GM15510 (cell line): ENCODE data around the gene BTNL9.

Experiments
- POLR2A ChIP-seq: IDR thresholded peaks from 3 replicates; pipeline ENCODE4 v1.6.1; 2011; ENCODE audit warnings: borderline replicate concordance; ENCODE audit not compliant: insufficient read length; ENCODE audit errors: extremely low read depth

BTNL9 gene

GRCh38 chr5:181054871-181055459 is 14.9 kb downstream of the BTNL9 start:
- no peak for TF ChIP-seq POLR2A

DNA sequence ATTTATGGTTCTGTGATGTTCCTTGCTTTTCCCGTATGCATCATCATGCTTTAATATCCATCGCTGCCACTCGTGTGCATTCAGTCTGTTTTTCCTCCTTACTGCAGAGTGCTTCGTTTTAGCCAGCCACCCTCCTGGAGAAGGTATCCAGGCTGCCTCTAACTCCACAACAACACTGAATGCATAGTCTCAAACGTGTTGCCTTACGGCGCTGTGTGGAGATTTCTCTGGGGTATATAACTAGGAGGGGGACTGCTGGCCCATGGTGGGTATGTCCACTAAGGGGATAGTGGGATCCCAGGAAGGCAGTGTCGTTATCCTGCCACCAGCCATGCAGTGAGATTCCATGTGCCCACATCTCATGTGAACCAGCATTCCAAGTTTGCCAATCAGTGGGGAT is 16.4 kb downstream of the BTNL9 start:
- no peak for TF ChIP-seq POLR2A

- no peak for TF ChIP-seq POLR2A
Observed at GRCh38 chr5:181058321-181058720, 18.3 kb downstream of the BTNL9 start.

GRCh38 chr5:181058786-181059296 is 18.8 kb downstream of the BTNL9 start:
- no peak for TF ChIP-seq POLR2A

DNA sequence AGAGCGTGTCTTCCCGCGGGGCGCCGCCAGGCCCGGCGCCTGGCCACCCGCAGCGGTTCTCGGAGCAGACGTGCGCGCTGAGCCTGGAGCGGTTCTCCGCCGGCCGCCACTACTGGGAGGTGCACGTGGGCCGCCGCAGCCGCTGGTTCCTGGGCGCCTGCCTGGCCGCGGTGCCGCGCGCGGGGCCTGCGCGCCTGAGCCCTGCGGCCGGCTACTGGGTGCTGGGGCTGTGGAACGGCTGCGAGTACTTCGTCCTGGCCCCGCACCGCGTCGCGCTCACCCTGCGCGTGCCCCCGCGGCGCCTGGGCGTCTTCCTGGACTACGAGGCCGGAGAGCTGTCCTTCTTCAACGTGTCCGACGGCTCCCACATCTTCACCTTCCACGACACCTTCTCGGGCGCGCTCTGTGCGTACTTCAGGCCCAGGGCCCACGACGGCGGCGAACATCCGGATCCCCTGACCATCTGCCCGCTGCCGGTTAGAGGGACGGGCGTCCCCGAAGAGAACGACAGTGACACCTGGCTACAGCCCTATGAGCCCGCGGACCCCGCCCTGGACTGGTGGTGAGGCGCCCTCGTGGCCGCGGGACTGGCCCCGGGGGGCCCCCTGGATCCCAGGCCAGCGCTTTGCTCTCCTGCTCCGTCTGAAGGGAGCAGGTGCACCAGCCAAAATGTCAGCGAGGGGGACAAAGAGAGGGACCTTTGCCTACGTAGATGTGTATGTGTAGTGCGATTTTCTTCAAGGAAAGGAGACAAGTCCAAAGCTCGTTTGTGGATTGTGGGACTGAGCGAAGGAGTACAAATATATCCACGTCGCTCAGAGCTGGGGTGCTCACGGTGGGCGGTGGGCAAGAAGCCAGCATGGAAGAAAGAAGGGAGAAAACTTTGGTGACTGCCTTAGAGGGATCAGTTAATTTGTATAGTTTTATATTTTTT is 19.5 kb downstream of the BTNL9 start:
- TF ChIP-seq POLR2A = no peak

DNA sequence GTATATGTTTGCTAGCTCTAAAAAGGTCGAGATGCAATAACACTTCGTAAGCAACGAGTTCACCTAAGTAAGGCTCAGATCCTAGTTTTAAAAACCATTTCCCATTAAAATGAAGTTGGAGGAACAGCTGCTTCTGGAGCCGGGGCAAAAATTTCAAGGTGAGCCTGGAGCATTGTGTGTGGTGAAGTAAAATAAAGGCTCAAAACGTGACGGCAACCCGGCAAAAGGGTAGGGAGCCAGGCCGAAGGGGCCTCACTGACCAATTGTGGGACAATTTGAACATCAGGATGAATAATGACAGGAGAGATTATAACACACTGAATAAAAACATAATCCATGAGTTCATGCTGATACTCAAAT is 20.1 kb downstream of the BTNL9 start:
- TF ChIP-seq POLR2A = no peak

DNA sequence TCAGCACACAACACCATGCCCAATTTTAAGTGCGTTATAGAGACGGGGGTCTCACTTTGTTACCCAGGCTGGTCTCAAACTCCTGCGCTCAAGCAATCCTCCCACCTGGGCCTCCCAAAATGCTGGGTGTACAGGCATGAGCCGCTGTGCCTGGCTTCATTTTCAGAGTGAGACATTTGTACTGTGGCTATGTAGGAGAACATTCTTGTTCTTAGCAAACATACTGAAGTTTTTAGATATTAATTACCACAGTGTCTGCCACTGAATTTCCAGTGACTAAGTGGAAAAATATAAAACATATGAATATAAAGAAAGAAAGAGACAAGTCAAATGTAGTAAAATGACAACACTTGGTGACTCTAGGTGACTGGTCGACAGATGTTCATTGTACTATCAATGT is 20.9 kb downstream of the BTNL9 start:
- no peak for TF ChIP-seq POLR2A

- TF ChIP-seq POLR2A = no peak
Observed at GRCh38 chr5:181061645-181062044, 21.6 kb downstream of the BTNL9 start.

GRCh38 chr5:181062631-181063030 is 22.6 kb downstream of the BTNL9 start:
- TF ChIP-seq POLR2A = no peak

GRCh38 chr5:181063514-181063913 is 23.4 kb downstream of the BTNL9 start:
- TF ChIP-seq POLR2A = no peak

DNA sequence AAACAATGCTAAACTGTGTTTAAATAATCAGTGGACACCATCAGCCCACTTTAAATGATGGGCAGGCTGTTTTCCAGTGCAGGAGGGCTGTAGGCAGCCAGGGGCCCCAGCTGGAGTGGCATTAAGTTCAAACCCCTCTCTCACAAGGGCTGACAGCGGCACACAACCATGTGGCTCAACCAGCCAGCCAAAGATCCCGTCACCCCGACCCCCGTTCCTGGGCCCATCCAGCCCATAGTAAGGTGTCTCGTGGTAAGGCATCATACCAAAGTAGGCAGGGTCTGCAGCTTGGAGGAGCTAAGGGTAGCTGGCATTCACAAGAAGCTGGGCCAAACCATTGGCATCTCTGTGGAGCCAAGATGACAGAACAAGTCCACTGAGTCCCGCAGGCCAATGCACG is 24.9 kb downstream of the BTNL9 start:
- TF ChIP-seq POLR2A = no peak

GRCh38 chr5:181069767-181070491 is 29.9 kb downstream of the BTNL9 start:
- TF ChIP-seq POLR2A = no peak

- TF ChIP-seq POLR2A = no peak
Observed at GRCh38 chr5:181070523-181070922, 30.5 kb downstream of the BTNL9 start.

DNA sequence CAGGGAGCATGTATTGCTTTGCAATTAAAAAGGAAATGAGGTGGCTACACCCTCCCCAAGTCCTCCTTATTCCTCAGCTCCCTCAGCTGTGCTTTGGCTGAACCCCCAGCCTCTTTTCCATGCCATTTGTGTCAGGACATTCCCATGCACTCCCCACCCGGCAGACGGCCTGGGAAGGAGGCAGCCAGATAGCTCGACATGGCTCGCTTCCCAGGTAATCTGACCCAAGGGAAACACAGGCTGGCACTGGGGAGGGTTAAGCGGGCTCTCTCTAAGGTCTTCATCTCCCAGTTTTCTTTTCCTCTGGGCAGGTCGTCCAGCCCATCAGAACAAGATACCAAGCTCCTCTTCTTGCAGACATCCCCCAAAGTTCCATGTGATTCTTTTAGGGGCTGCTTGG is 31.2 kb downstream of the BTNL9 start:
- TF ChIP-seq POLR2A = no peak

DNA sequence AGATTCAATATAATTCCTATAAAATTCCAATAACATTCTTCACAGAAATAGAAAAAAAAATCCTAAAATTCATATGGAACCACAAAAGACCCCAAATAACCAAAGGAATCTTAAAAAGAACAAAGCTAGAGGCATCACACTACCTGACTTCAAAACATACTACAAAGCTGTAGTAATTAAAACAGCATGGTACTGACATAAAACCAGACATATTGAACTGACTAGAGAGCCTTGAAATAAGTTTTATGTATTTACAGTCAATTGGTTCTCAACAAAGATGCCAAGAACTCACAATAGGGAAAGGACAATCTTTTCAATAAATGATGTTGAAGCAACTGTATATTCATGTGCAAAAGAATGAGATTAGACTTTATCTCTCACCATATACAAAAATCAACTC is 36.9 kb downstream of the BTNL9 start:
- no peak for TF ChIP-seq POLR2A

DNA sequence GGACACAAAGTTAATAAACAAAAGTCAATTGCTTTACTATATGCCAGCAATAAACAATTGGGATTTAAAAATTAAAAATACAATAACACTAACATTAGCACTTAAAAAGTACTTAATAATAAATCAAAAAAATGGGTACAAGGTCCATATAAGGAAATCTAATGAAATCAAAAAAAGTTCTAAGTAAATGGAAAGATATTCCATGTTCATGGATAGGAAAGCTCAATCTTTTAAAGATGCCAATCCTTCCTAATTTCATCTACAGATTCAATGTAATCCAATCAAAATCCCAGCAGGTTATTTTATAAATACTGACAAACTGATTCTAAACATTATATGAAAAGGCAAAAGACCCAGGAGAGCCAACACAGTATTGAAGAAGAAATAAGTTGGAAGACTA is 41.9 kb downstream of the BTNL9 start:
- TF ChIP-seq POLR2A = no peak

DNA sequence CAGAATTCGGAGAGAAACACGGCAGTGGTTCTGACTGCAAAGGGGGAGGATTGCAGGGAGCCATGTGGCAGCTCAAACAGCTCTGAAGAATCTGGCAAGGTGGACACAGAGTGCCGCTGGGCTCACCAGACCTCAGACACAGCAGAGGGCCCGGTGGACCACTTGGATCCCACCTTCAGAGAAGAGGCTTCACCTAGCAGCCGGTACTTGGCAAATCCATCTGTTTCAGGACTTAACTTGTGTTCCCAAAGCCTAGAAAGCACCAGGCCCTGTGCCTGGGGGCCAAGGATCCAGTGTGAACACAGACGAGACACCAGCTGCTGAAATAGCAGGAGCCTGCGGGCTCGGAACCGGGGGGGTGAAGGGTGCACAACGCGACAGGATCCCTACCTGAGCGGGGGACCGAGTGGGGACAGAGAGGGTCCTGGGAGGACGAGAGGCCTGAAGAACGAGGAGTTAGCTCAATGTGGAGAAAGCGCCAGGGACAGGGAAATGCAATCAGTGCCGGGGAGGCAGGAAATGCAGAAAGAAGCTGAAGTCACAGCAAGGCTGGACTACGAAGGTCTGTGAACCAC is 44.6 kb downstream of the BTNL9 start:
- no peak for TF ChIP-seq POLR2A
